Measurements from ENCODE around the gene BZW1.

The BZW1 gene

DNA sequence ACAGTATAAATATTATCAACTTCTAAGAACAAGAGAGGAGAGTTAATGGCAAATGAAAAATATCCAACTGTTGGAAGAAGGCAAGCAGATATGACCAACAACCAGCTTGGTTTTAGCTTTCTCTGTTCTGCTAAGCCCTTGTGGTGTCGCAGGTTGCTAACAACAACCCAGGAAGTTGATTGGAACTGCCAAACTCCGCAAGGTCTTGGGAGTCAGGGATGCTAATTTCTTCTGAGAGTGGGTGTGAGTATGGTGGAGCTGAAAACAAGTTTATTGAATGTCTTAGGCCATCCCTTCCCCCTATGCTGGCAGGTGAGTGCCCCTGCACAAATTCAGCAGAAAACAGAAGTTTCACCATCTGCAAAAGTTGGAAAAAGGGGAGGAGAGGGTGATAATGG lies 17.5 kb downstream of the BZW1 start:
- DNase-seq (ENCODE audit: low read depth, low spot score), result no peak
- no peak overlapping the region for H3K4me3 ChIP-seq (ENCODE audit: low read depth, low read length)
- CTCF ChIA-PET, result interaction anchor here (1.2 kb wide), 1 partner anchor 116 kb away, joined by 3 read pairs; no protein-coding TSS in a partner anchor
- TF ChIP-seq, protein P1, sequence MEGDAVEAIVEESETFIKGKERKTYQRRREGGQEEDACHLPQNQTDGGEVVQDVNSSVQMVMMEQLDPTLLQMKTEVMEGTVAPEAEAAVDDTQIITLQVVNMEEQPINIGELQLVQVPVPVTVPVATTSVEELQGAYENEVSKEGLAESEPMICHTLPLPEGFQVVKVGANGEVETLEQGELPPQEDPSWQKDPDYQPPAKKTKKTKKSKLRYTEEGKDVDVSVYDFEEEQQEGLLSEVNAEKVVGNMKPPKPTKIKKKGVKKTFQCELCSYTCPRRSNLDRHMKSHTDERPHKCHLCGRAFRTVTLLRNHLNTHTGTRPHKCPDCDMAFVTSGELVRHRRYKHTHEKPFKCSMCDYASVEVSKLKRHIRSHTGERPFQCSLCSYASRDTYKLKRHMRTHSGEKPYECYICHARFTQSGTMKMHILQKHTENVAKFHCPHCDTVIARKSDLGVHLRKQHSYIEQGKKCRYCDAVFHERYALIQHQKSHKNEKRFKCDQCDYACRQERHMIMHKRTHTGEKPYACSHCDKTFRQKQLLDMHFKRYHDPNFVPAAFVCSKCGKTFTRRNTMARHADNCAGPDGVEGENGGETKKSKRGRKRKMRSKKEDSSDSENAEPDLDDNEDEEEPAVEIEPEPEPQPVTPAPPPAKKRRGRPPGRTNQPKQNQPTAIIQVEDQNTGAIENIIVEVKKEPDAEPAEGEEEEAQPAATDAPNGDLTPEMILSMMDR (IDR thresholded peaks at IDR 0.05; ENCODE audit: insufficient read depth, low read length, missing control alignments), result no peak
- POLR2A ChIA-PET, result interaction anchor here (0.6 kb wide), 1 partner anchor 50 kb away, joined by 4 read pairs; no protein-coding TSS in a partner anchor

DNA sequence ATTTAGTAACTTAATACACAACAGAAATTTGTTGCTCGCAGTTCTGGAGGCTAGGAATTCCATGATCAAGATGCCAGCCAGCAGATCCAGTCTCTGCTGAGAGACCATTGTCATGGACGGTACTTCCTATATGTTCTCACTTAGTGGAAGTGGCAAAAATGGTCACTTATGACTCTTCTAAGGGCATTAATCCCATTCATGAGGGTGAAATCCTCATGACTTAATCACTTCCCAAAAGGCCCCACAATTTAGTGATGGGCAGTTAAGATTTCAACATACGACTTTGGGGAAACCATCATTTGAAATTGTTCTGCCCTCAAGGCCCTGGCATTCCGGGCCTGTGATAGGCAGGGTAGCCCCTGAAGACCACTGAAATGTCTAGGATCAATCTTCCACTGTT lies 23.0 kb downstream of the BZW1 start:
- ChIA-PET CTCF (no interaction called here), POLR2A (no interaction called here)
- DNase-seq (ENCODE audit: low read depth, low spot score), result no peak
- TF ChIP-seq, protein P1 (IDR thresholded peaks at IDR 0.05; ENCODE audit: insufficient read depth, low read length, missing control alignments), result no peak
- no peak overlapping the region for H3K4me3 ChIP-seq (ENCODE audit: low read depth, low read length)

DNA sequence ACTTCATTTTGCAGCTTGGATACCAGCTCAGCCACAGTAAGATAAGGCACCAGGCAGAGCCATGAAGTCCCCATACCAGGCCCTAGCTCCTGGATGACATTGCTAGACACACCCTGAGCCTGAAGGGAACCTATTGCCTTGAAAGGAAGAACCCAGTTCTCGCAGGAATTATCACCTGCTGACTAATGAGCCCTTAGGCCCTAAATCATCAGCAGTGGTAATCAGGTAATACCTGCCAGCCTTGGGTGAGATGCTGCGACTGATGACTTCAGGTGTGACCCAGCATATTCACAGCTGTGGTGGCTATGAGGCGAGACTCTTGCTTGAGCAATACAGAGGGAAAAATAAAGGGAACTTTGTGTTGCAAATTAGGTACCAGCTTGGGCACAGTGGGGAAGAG lies 27.8 kb downstream of the BZW1 start:
- ChIA-PET CTCF (no interaction called here), POLR2A (interaction anchor here (0.6 kb wide), 1 partner anchor 30 kb away, joined by 3 read pairs; no protein-coding TSS in a partner anchor)
- no peak overlapping the region for H3K4me3 ChIP-seq (ENCODE audit: low read depth, low read length)
- no peak for DNase-seq (ENCODE audit: low read depth, low spot score)
- TF ChIP-seq, protein P1 (IDR thresholded peaks at IDR 0.05; ENCODE audit: insufficient read depth, low read length, missing control alignments), result no peak

DNA sequence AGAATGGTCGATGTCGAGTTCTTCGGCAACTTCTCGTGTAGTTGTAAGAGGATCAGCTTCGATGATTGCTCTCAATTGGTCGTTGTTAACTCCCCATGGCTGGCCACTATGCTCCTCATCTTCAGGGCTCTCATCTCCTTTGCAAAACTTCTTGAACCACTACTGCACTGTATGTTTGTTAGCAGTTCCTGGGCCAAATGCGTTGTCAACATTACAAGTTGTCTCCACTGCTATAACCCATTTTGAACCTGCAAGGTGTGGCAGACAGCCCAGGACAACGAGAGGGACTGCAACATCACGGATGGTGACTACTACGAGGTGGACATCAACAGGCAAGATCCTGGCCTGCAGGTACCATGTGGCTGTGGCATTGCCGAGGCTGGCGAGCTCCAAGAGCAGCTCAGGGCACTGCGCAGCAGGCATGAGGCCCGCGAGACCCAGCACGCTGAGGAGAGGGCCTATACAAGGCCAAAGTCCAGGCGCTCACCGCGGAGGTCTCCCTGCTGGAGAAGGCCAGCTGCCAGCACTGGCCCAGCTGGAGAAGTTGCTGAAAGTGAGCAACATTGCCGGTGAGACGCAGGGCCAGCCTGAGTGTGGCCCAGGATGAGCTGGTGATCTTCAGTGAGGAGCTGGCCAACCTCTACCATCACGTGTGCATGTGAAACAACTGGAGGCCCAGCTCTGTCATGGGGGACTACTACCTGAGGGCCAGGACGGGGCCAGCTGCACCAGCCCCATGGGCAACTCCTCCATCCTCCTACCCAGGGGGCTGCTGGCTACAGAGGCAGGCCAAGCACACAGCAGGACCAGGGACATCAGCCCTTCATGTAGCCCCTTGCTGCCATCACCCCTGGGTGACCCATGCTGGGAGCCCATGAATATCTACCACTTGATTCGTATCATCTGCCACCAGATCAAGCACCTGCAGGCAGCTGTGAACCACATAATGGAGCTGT lies 32.6 kb downstream of the BZW1 start:
- no peak for DNase-seq (ENCODE audit: low read depth, low spot score)
- POLR2A ChIA-PET, result interaction anchor here (1.2 to 1.7 kb wide), 2 partner anchors 9 to 20 kb away, joined by 4 to 9 read pairs; partner anchors contain the start of gene CLK1
- H3K4me3 ChIP-seq (ENCODE audit: low read depth, low read length), result no peak overlapping the region
- CTCF ChIA-PET, result no interaction called here
- TF ChIP-seq, protein P1 (IDR thresholded peaks at IDR 0.05; ENCODE audit: insufficient read depth, low read length, missing control alignments), result no peak

DNA sequence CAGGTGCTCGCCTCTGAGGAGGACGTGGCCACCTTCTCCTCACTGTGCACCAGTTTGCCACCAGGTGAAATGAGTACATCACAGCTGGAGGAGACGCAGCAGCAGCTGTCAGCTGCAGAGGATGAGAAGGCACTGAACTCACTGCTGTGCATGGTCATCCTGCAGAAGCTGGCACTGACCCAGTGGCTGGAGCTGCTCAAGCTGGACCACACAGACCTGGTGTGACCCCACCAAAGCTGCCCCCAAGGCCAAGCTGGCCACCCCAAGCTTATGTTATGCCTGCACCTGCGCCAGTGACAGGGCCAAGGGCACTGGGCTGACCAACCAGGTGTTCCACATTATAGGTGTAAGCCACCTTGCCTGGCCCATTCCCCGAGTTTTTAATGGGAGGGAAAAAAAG lies 33.5 kb downstream of the BZW1 start:
- TF ChIP-seq, protein P1 (IDR thresholded peaks at IDR 0.05; ENCODE audit: insufficient read depth, low read length, missing control alignments), result no peak
- CTCF ChIA-PET, result no interaction called here

DNA sequence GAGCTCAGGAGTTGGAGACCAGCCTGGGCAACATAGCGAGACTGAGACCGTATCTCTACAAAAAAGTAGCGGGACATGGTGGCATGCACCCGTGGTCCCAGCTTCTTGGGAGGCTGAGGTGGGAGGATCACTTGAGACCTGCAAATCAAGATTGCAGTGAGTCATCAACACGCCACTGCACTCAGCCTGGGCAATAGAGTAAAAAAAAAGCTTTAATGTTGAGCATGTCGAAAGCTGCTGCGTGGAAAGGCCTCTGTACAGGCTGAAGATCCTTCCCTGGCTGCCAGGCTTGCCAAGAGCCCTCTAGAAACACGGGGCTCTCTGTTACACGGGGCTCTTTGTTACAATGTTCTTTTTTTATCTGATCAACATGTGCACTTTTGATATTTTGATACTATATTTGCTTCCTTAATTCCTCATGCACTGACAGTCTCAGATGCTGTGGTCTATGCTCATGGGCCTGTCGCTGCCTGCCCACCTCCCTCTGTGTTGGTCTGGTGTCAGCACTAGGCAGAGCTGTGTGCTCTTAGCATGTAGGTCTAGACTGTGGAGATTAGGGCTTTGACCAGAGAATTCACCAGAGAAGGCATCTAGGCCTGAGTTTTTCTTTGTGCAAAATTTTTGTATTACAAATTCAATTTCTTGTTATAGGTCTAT lies 34.1 kb downstream of the BZW1 start:
- TF ChIP-seq, protein P1 (IDR thresholded peaks at IDR 0.05; ENCODE audit: insufficient read depth, low read length, missing control alignments), result no peak
- no peak overlapping the region for H3K4me3 ChIP-seq (ENCODE audit: low read depth, low read length)
- no peak for DNase-seq (ENCODE audit: low read depth, low spot score)
- POLR2A ChIA-PET, result interaction anchor here (1.2 to 1.7 kb wide), 2 partner anchors 8 to 18 kb away, joined by 4 to 9 read pairs; partner anchors contain the start of gene CLK1
- CTCF ChIA-PET, result no interaction called here

More for the DNA sequence above, 33.5 kb downstream of the BZW1 start:
- POLR2A ChIA-PET, result interaction anchor here (1.2 to 1.7 kb wide), 2 partner anchors 9 to 19 kb away, joined by 4 to 9 read pairs; partner anchors contain the start of gene CLK1
- DNase-seq (ENCODE audit: low read depth, low spot score), result no peak
- H3K4me3 ChIP-seq (ENCODE audit: low read depth, low read length), result no peak overlapping the region
